K562 (cell line): ENCODE results near the gene CEBPB.
"Not testable (repeated sequence)": the region's sequence is repeated elsewhere in the genome, so short reads cannot be mapped to it uniquely, and the experiment has no call there.

ENCODE experiments used
- EGR1 ChIP-seq: fragments of 450-650 bp; conservative IDR thresholded peaks from 2 replicates; pipeline ENCODE4 v1.6.1; 2017; ENCODE audit warnings: mild to moderate bottlenecking
- NR4A1 ChIP-seq, 2 experiments: fragments of 250-450 bp in 1 of 2; fragments of 450-650 bp in 1 of 2; sonication (Bioruptor Pico) in 1 of 2; IDR thresholded peaks; 2 replicates each; pipeline versions ENCODE4 v1.4.0 to v1.6.1; 2016 to 2020; ENCODE audit warnings: mild to moderate bottlenecking in 2 of 2, missing compliant biosample characterization in 1 of 2, missing genetic modification characterization in 1 of 2, moderate library complexity in 1 of 2
- SUPT5H ChIP-seq: fragments of 450-650 bp; IDR thresholded peaks from 2 replicates; pipeline ENCODE4 v1.6.1; 2016
- ZNF583 ChIP-seq: fragments of 250-450 bp; sonication (Bioruptor Pico); IDR thresholded peaks from 2 replicates; pipeline ENCODE4 v1.4.0; 2020
- ZSCAN32 ChIP-seq: fragments of 450-650 bp; formaldehyde crosslinking; IDR thresholded peaks from 2 replicates; pipeline ENCODE4 v1.4.0; 2020; ENCODE audit warnings: mild to moderate bottlenecking, moderate library complexity
- TF ChIP-seq, protein P1 (sequence below): fragments of 450-650 bp; IDR thresholded peaks from 2 replicates; pipeline ENCODE4 v1.6.1; 2016; ENCODE audit warnings: borderline replicate concordance

DNA sequence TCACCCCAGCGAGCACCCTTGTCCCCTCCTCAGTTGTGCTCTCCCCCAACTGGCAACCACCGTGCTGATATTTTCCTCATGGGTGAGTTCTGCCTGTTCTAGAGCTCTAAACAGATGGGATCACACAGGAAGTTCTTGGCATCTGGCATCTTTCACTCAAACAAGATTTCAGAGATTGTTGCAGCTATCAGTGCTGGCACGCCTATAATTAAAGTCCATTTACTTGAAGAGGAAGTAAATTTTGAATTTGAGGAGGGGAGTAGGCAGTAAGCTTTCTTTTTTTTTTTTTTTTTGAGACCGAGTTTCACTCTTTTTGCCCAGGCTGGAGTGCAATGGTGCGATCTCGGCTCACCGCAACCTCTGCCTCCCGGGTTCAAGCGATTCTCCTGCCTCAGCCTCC is 12.0 kb upstream of the CEBPB start:
- not testable (repeated sequence) for TF ChIP-seq NR4A1 (CRISPR knock-in tag; IDR thresholded peaks at IDR 0.05); NR4A1 (tag; IDR thresholded peaks at IDR 0.05); SUPT5H; ZSCAN32; ZNF583; EGR1
- TF ChIP-seq, protein P1, sequence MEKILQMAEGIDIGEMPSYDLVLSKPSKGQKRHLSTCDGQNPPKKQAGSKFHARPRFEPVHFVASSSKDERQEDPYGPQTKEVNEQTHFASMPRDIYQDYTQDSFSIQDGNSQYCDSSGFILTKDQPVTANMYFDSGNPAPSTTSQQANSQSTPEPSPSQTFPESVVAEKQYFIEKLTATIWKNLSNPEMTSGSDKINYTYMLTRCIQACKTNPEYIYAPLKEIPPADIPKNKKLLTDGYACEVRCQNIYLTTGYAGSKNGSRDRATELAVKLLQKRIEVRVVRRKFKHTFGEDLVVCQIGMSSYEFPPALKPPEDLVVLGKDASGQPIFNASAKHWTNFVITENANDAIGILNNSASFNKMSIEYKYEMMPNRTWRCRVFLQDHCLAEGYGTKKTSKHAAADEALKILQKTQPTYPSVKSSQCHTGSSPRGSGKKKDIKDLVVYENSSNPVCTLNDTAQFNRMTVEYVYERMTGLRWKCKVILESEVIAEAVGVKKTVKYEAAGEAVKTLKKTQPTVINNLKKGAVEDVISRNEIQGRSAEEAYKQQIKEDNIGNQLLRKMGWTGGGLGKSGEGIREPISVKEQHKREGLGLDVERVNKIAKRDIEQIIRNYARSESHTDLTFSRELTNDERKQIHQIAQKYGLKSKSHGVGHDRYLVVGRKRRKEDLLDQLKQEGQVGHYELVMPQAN: not testable (repeated sequence)
